HL-60 (cell line): ENCODE results near the gene COL11A1.

Experiments used
- DNase-seq, 2 experiments: peaks; one replicate each; pipeline ENCODE4 v3.0.0-alpha.2; 2010 to 2020; ENCODE audit warnings: low read depth in 1 of 2, low spot score in 1 of 2
- H3K27ac ChIP-seq: fragments of 250-450 bp; sonication (Bioruptor Pico); replicated peaks from 2 replicates; pipeline ENCODE4 v1.5.1; 2020; ENCODE audit warnings: mild to moderate bottlenecking, moderate library complexity
- H3K27me3 ChIP-seq: fragments of 250-450 bp; sonication (Bioruptor Pico); 2 replicates; pipeline ENCODE4 v1.5.1; 2021; ENCODE audit warnings: mild to moderate bottlenecking, moderate library complexity; ENCODE audit not compliant: insufficient read depth, poor library complexity, severe bottlenecking
- H3K4me3 ChIP-seq: replicated peaks from 2 replicates; pipeline ENCODE4 v1.5.1; 2011; ENCODE audit warnings: mild to moderate bottlenecking, control low read depth, low read length; ENCODE audit not compliant: insufficient read depth
- GABPA ChIP-seq: IDR thresholded peaks from 2 replicates; pipeline ENCODE4 v1.6.1; 2012; ENCODE audit warnings: low read depth
- POLR2AphosphoS5 ChIP-seq: IDR thresholded peaks from 2 replicates; pipeline ENCODE4 v1.6.1; 2012; ENCODE audit warnings: low read depth
- SPI1 ChIP-seq: IDR thresholded peaks from 2 replicates; pipeline ENCODE4 v1.6.1; 2012; ENCODE audit warnings: low read depth, mild to moderate bottlenecking, borderline replicate concordance
- TF ChIP-seq, protein P1 (sequence below): IDR thresholded peaks from one replicate; pipeline ENCODE4 v1.5.1; 2011; ENCODE audit warnings: low read length, control low read depth, inconsistent platforms; ENCODE audit not compliant: insufficient read depth
- TF ChIP-seq, protein P2 (sequence below): IDR thresholded peaks from 2 replicates; pipeline ENCODE4 v1.6.1; 2012; ENCODE audit warnings: low read depth; ENCODE audit not compliant: insufficient replicate concordance

Gene COL11A1

DNA sequence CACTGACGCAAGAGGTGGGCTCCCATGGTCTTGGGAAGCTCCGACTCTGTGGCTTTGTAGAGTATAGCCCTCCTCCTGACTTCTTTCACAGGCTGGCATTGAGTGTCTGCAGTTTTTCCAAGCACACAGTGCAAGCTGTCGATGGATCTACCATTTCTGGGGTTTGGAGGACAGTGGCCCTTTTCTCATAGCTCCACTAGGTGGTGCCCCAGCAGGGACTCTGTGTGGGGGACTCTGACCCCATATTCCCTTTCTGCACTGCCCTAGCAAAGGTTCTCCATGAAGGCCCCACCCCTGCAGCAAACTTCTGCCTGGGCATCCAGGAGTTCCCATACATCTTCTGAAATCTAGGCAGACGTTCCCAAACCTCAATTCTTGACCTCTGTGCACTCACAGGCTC, 236.2 kb downstream of the COL11A1 start:
- Histone ChIP-seq H3K27me3 (no peaks in the 10 kb centered on the region), H3K27ac (no peak overlapping the region), H3K4me3 (no peak overlapping the region)
- no peak for TF ChIP-seq GABPA
- TF ChIP-seq, protein P1, sequence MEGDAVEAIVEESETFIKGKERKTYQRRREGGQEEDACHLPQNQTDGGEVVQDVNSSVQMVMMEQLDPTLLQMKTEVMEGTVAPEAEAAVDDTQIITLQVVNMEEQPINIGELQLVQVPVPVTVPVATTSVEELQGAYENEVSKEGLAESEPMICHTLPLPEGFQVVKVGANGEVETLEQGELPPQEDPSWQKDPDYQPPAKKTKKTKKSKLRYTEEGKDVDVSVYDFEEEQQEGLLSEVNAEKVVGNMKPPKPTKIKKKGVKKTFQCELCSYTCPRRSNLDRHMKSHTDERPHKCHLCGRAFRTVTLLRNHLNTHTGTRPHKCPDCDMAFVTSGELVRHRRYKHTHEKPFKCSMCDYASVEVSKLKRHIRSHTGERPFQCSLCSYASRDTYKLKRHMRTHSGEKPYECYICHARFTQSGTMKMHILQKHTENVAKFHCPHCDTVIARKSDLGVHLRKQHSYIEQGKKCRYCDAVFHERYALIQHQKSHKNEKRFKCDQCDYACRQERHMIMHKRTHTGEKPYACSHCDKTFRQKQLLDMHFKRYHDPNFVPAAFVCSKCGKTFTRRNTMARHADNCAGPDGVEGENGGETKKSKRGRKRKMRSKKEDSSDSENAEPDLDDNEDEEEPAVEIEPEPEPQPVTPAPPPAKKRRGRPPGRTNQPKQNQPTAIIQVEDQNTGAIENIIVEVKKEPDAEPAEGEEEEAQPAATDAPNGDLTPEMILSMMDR, result no peak
- no peak for TF ChIP-seq SPI1
- TF ChIP-seq POLR2AphosphoS5, result no peak
- TF ChIP-seq, protein P2, sequence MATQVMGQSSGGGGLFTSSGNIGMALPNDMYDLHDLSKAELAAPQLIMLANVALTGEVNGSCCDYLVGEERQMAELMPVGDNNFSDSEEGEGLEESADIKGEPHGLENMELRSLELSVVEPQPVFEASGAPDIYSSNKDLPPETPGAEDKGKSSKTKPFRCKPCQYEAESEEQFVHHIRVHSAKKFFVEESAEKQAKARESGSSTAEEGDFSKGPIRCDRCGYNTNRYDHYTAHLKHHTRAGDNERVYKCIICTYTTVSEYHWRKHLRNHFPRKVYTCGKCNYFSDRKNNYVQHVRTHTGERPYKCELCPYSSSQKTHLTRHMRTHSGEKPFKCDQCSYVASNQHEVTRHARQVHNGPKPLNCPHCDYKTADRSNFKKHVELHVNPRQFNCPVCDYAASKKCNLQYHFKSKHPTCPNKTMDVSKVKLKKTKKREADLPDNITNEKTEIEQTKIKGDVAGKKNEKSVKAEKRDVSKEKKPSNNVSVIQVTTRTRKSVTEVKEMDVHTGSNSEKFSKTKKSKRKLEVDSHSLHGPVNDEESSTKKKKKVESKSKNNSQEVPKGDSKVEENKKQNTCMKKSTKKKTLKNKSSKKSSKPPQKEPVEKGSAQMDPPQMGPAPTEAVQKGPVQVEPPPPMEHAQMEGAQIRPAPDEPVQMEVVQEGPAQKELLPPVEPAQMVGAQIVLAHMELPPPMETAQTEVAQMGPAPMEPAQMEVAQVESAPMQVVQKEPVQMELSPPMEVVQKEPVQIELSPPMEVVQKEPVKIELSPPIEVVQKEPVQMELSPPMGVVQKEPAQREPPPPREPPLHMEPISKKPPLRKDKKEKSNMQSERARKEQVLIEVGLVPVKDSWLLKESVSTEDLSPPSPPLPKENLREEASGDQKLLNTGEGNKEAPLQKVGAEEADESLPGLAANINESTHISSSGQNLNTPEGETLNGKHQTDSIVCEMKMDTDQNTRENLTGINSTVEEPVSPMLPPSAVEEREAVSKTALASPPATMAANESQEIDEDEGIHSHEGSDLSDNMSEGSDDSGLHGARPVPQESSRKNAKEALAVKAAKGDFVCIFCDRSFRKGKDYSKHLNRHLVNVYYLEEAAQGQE, result no peak
- DNase-seq, result no peak

DNA sequence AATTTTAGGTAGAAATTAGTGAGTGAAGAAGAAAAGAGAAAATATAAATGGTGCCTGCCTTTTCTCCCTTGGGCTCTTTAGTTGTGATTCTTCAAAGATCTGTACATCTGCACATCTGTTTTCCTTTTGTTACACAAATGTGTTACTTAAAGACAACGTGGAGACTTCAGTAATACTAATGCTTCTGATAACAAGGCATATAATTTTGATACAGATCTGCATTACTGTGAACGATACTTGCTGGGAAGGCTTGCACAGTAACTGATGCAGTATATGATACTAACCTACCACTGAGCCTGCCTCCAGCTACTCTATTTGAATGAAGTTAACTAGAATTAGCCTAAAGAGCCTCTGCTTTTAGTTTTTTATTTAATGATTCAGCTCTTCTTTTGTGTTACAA, 244.6 kb downstream of the COL11A1 start:
- no peak for TF ChIP-seq POLR2AphosphoS5
- TF ChIP-seq, protein P2, result no peak
- TF ChIP-seq SPI1, result no peak
- TF ChIP-seq, protein P1, result no peak
- no peak for TF ChIP-seq GABPA
- DNase-seq, result no peak
- H3K27me3 ChIP-seq, result no peaks in the 10 kb centered on the region
- no peak overlapping the region for H3K27ac ChIP-seq
- H3K4me3 ChIP-seq, result no peak overlapping the region

DNA sequence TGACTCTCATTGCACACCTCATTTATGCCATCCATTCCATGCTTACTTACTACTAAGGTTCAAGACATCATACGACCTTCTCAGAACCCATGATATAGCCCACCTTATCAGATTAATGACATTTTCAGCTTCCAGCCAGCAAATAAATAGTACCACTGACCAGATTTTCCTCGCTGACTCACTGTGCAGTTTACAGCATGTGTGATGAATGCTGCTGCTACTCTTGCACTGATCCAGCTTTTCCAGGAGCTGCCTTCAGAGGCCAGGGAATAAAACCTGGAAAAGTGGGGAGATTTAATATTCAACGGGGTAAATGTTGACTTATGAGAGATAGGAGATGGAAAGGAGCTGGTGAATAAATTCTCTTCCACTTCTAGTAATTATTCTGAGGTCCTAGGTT, 247.1 kb downstream of the COL11A1 start:
- Histone ChIP-seq H3K27ac (no peak overlapping the region), H3K27me3 (no peaks in the 10 kb centered on the region), H3K4me3 (no peak overlapping the region)
- DNase-seq, result no peak
- TF ChIP-seq GABPA, result no peak
- TF ChIP-seq POLR2AphosphoS5, result no peak
- TF ChIP-seq SPI1, result no peak
- TF ChIP-seq, protein P1, result no peak
- TF ChIP-seq, protein P2, result no peak
